H9 (cell line): Measurements from ENCODE around the gene PPOX. TPM values are rescaled to one million over a fixed set of nuclear protein-coding genes. Genes with fewer than 3 reads are reported as not detected.

ENCODE experiments used
- DNase-seq: peaks from one replicate; pipeline ENCODE4 v3.0.0-alpha.2; 2017
- H2AFZ ChIP-seq: one replicate; pipeline ENCODE4 v1.6.1; 2013; ENCODE audit warnings: mild to moderate bottlenecking, low read length, control low read depth, moderate library complexity
- H2AK5ac ChIP-seq: 2 replicates; pipeline ENCODE4 v1.6.1; 2013; ENCODE audit warnings: low read length, control low read depth, mixed read lengths; ENCODE audit not compliant: insufficient read length
- H2BK120ac ChIP-seq: one replicate; pipeline ENCODE4 v1.6.1; 2013; ENCODE audit warnings: low read depth, mild to moderate bottlenecking, low read length, control low read depth, inconsistent platforms; ENCODE audit not compliant: poor library complexity, severe bottlenecking
- H2BK12ac ChIP-seq: 2 replicates; pipeline ENCODE4 v1.6.1; 2013; ENCODE audit warnings: low read length, control low read depth, mixed read lengths, low read depth; ENCODE audit not compliant: insufficient read length
- H2BK15ac ChIP-seq: 2 replicates; pipeline ENCODE4 v1.6.1; 2013; ENCODE audit warnings: low read depth, low read length, control low read depth
- H2BK20ac ChIP-seq: one replicate; pipeline ENCODE4 v1.6.1; 2013; ENCODE audit warnings: low read depth, mild to moderate bottlenecking, low read length, control low read depth, inconsistent platforms; ENCODE audit not compliant: poor library complexity, severe bottlenecking
- H2BK5ac ChIP-seq: 2 replicates; pipeline ENCODE4 v1.6.1; 2013; ENCODE audit warnings: low read length, control low read depth, mixed read lengths; ENCODE audit not compliant: insufficient read length
- H3K14ac ChIP-seq: 2 replicates; pipeline ENCODE4 v1.6.1; 2013; ENCODE audit warnings: low read length, control low read depth; ENCODE audit not compliant: insufficient read depth
- H3K18ac ChIP-seq: 2 replicates; pipeline ENCODE4 v1.6.1; 2013; ENCODE audit warnings: low read depth, mild to moderate bottlenecking, mixed read lengths, low read length, control low read depth; ENCODE audit not compliant: insufficient read length
- H3K23ac ChIP-seq: 2 replicates; pipeline ENCODE4 v1.6.1; 2013; ENCODE audit warnings: low read length, control low read depth, mixed read lengths, low read depth; ENCODE audit not compliant: insufficient read length
- H3K23me2 ChIP-seq: 2 replicates; pipeline ENCODE4 v1.6.1; 2013; ENCODE audit warnings: low read depth, mild to moderate bottlenecking, mixed read lengths, low read length, control low read depth; ENCODE audit not compliant: insufficient read length, poor library complexity, severe bottlenecking
- H3K27ac ChIP-seq: 2 replicates; pipeline ENCODE4 v1.5.1; 2013; ENCODE audit warnings: low read length, control low read depth, mixed read lengths, low read depth; ENCODE audit not compliant: insufficient read length
- H3K27me3 ChIP-seq: 2 replicates; pipeline ENCODE4 v1.6.1; 2013; ENCODE audit warnings: low read length, control low read depth, inconsistent platforms; ENCODE audit not compliant: insufficient read depth
- H3K4ac ChIP-seq: 2 replicates; pipeline ENCODE4 v1.6.1; 2013; ENCODE audit warnings: low read depth, mild to moderate bottlenecking, control low read depth, inconsistent platforms, low read length, moderate library complexity
- H3K4me1 ChIP-seq: 2 replicates; pipeline ENCODE4 v1.6.1; 2013; ENCODE audit warnings: low read length, control low read depth, inconsistent platforms; ENCODE audit not compliant: insufficient read depth
- H3K4me2 ChIP-seq: 2 replicates; pipeline ENCODE4 v1.6.1; 2013; ENCODE audit warnings: low read length, control low read depth, mixed read lengths; ENCODE audit not compliant: insufficient read length, insufficient read depth
- H3K56ac ChIP-seq: 2 replicates; pipeline ENCODE4 v1.6.1; 2013; ENCODE audit warnings: low read depth, mild to moderate bottlenecking, mixed read lengths, low read length, control low read depth; ENCODE audit not compliant: insufficient read length
- H3K79me1 ChIP-seq: 2 replicates; pipeline ENCODE4 v1.6.1; 2013; ENCODE audit warnings: low read depth, mild to moderate bottlenecking, moderate library complexity, low read length, control low read depth, inconsistent platforms; ENCODE audit not compliant: insufficient read depth, poor library complexity, severe bottlenecking
- H3K79me2 ChIP-seq: 2 replicates; pipeline ENCODE4 v1.6.1; 2013; ENCODE audit warnings: low read length, control low read depth, inconsistent platforms; ENCODE audit not compliant: insufficient read depth
- H3K9ac ChIP-seq: 2 replicates; pipeline ENCODE4 v1.6.1; 2013; ENCODE audit warnings: low read length, control low read depth, mixed read lengths; ENCODE audit not compliant: insufficient read length; ENCODE audit errors: extremely low read depth
- H3K9me3 ChIP-seq: one replicate; pipeline ENCODE4 v1.6.1; 2013; ENCODE audit warnings: low read depth, low read length, inconsistent platforms; ENCODE audit not compliant: control insufficient read depth
- H3T11ph ChIP-seq: one replicate; pipeline ENCODE4 v1.6.1; 2013; ENCODE audit warnings: mild to moderate bottlenecking, low read length, control low read depth, inconsistent platforms
- H4K20me1 ChIP-seq: one replicate; pipeline ENCODE4 v1.6.1; 2013; ENCODE audit not compliant: control insufficient read depth, insufficient read length, insufficient read depth
- H4K5ac ChIP-seq: 2 replicates; pipeline ENCODE4 v1.6.1; 2013; ENCODE audit warnings: low read depth, mild to moderate bottlenecking, mixed read lengths, low read length, control low read depth; ENCODE audit not compliant: insufficient read length
- H4K8ac ChIP-seq: replicated peaks from 2 replicates; pipeline ENCODE4 v1.6.1; 2013; ENCODE audit warnings: low read length, control low read depth, mixed read lengths, low read depth; ENCODE audit not compliant: insufficient read length
- H4K91ac ChIP-seq: 2 replicates; pipeline ENCODE4 v1.6.1; 2013; ENCODE audit warnings: low read depth, mild to moderate bottlenecking, moderate library complexity, mixed read lengths, low read length, control low read depth; ENCODE audit not compliant: insufficient read length
- H3K27ac Mint-ChIP-seq, 3 experiments: 2 replicates in 2 of 3; 3 replicates in 1 of 3; pipeline ENCODE4 v1.8.0; 2020 to 2021; ENCODE audit warnings: mixed read lengths in 3 of 3, mild to moderate bottlenecking in 1 of 3, moderate library complexity in 1 of 3
- H3K27me3 Mint-ChIP-seq: 2 replicates; pipeline ENCODE4 v1.8.0; 2021; ENCODE audit warnings: low read depth, mild to moderate bottlenecking, moderate library complexity, mixed read lengths
- H3K36me3 Mint-ChIP-seq, 3 experiments: 2 replicates in 2 of 3; 3 replicates in 1 of 3; pipeline ENCODE4 v1.8.0; 2020 to 2021; ENCODE audit warnings: low read depth in 3 of 3, mixed read lengths in 3 of 3; ENCODE audit not compliant: insufficient read depth in 1 of 3
- H3K4me1 Mint-ChIP-seq, 2 experiments: 2 replicates each; pipeline ENCODE4 v1.8.0; 2020; ENCODE audit warnings: mixed read lengths in 2 of 2
- H3K4me3 Mint-ChIP-seq, 2 experiments: 2 replicates in 1 of 2; 3 replicates in 1 of 2; pipeline ENCODE4 v1.8.0; 2020 to 2021; ENCODE audit warnings: mild to moderate bottlenecking in 2 of 2, mixed read lengths in 2 of 2, moderate library complexity in 1 of 2
- H3K9me3 Mint-ChIP-seq, 2 experiments: 2 replicates in 1 of 2; 3 replicates in 1 of 2; pipeline ENCODE4 v1.8.0; 2020; ENCODE audit warnings: mild to moderate bottlenecking in 2 of 2, mixed read lengths in 2 of 2, moderate library complexity in 1 of 2
- WGBS: extraction: QIAGEN DNeasy Blood & Tissue Kit; methylation state at CpG from one replicate; pipeline ENCODE4 v1.1.7; 2013; ENCODE audit warnings: missing lambda C conversion rate, low lambda C conversion rate, mixed read lengths; ENCODE audit not compliant: insufficient read length; ENCODE audit errors: extremely low coverage; 5-methylcytosine and 5-hydroxymethylcytosine counted together
- total RNA-seq: library from RNA; stranded (reverse); gene quantifications from 2 replicates; pipeline ENCODE4 v1.2.1, GENCODE V29; 2021
- TF ChIP-seq, protein P1 (sequence below): fragments of 200-600 bp; sonication (generic); conservative IDR thresholded peaks from 3 replicates; pipeline ENCODE4 v1.8.0; 2021; ENCODE audit warnings: antibody characterized with exemption, mild to moderate bottlenecking

The PPOX gene
- total RNA-seq, 1 experiment from 2014 or later: 39.8 TPM

DNA sequence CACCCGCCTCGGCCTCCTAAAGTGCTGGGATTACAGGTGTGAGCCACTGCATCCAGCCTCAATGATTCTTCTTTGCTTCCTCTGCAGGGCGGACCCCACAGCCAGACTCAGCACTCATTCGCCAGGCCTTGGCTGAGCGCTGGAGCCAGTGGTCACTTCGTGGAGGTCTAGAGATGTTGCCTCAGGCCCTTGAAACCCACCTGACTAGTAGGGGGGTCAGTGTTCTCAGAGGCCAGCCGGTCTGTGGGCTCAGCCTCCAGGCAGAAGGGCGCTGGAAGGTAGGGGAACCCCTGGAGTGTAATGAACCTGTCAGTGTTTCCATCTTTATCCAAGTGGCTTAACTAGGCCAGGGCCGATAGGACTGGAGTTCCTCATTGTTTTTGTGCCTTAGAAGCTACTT lies 2.7 kb downstream of the PPOX start:
- H3K56ac ChIP-seq: no peak overlapping the region
- H3K4me3 Mint-ChIP-seq: peak overlapping the region in 1 of 2 experiments; percentile 90; a peak in 2 of 5 replicates
- no peaks in the 10 kb centered on the region for H3K4me1 ChIP-seq
- no peak overlapping the region for H4K8ac ChIP-seq
- H3K27me3 ChIP-seq: no peaks in the 10 kb centered on the region
- no peak overlapping the region for H3T11ph ChIP-seq
- peaks cover 21 to 62% (median 59%) of the 10 kb centered on the region in 3 experiments; a peak in 6 of 7 replicates for H3K36me3 Mint-ChIP-seq
- no peak overlapping the region for H3K4me2 ChIP-seq
- no peak overlapping the region for H2BK120ac ChIP-seq
- no peak overlapping the region for H2BK20ac ChIP-seq
- no peak overlapping the region for H3K14ac ChIP-seq
- no peaks in the 10 kb centered on the region for H3K79me2 ChIP-seq
- no peak overlapping the region for H2AK5ac ChIP-seq
- H2BK15ac ChIP-seq: no peak overlapping the region
- no peaks in the 10 kb centered on the region for H3K79me1 ChIP-seq
- H4K20me1 ChIP-seq: no peaks in the 10 kb centered on the region
- no peak overlapping the region for H4K91ac ChIP-seq
- no peak overlapping the region; a peak in 1 of 7 replicates for H3K27ac Mint-ChIP-seq
- H3K27ac ChIP-seq: no peak overlapping the region
- no peak overlapping the region for H3K9ac ChIP-seq
- no peak overlapping the region for H4K5ac ChIP-seq
- no peak overlapping the region for H3K18ac ChIP-seq
- H3K9me3 ChIP-seq: no peaks in the 10 kb centered on the region
- H2BK12ac ChIP-seq: no peak overlapping the region
- H3K9me3 Mint-ChIP-seq: no peaks in the 10 kb centered on the region
- no peaks in the 10 kb centered on the region; the same call in 1 of the 2 replicates for H3K27me3 Mint-ChIP-seq
- H2BK5ac ChIP-seq: no peak overlapping the region
- no peak for DNase-seq
- TF ChIP-seq, protein P1, sequence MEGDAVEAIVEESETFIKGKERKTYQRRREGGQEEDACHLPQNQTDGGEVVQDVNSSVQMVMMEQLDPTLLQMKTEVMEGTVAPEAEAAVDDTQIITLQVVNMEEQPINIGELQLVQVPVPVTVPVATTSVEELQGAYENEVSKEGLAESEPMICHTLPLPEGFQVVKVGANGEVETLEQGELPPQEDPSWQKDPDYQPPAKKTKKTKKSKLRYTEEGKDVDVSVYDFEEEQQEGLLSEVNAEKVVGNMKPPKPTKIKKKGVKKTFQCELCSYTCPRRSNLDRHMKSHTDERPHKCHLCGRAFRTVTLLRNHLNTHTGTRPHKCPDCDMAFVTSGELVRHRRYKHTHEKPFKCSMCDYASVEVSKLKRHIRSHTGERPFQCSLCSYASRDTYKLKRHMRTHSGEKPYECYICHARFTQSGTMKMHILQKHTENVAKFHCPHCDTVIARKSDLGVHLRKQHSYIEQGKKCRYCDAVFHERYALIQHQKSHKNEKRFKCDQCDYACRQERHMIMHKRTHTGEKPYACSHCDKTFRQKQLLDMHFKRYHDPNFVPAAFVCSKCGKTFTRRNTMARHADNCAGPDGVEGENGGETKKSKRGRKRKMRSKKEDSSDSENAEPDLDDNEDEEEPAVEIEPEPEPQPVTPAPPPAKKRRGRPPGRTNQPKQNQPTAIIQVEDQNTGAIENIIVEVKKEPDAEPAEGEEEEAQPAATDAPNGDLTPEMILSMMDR: no peak
- H3K23me2 ChIP-seq: peaks cover 11% of the 10 kb centered on the region
- H3K4ac ChIP-seq: no peak overlapping the region
- H2AFZ ChIP-seq: no peak overlapping the region
- no peak overlapping the region for H3K23ac ChIP-seq
- H3K4me1 Mint-ChIP-seq: peaks cover 14 to 22% of the 10 kb centered on the region in 2 experiments
- WGBS: no CpG with 5 or more reads among the region's 9 CpGs
